MM.1S (cell line): ENCODE data around the gene DACH1.

Experiments
- DNase-seq: peaks from one replicate; pipeline ENCODE4 v3.0.0-alpha.2; 2015
- H2AFZ ChIP-seq: fragments of 300-600 bp; sonication (generic); 2 replicates; pipeline ENCODE4 v1.6.0; 2016; ENCODE audit warnings: antibody characterized with exemption, low read length
- H3F3A ChIP-seq: fragments of 300-600 bp; sonication (generic); 2 replicates; pipeline ENCODE4 v1.6.1; 2016; ENCODE audit warnings: mild to moderate bottlenecking, antibody characterized with exemption, low read length, moderate library complexity, mixed read lengths; ENCODE audit not compliant: insufficient read depth
- H3K27ac ChIP-seq: fragments of 300-600 bp; sonication (generic); 2 replicates; pipeline ENCODE4 v1.5.1; 2016; ENCODE audit warnings: mild to moderate bottlenecking, low read length
- H3K27me3 ChIP-seq: fragments of 300-600 bp; sonication (generic); replicated peaks from 2 replicates; pipeline ENCODE4 v1.6.0; 2016; ENCODE audit warnings: low read length; ENCODE audit not compliant: insufficient read depth
- H3K36me3 ChIP-seq: fragments of 300-600 bp; sonication (generic); replicated peaks from 2 replicates; pipeline ENCODE4 v1.6.1; 2016; ENCODE audit warnings: mild to moderate bottlenecking, low read length, mixed read lengths; ENCODE audit not compliant: insufficient read depth
- H3K4me1 ChIP-seq: fragments of 300-600 bp; sonication (generic); 2 replicates; pipeline ENCODE4 v1.6.1; 2016; ENCODE audit warnings: low read length, mixed read lengths
- H3K4me2 ChIP-seq: fragments of 300-600 bp; sonication (generic); 2 replicates; pipeline ENCODE4 v1.6.0; 2016; ENCODE audit warnings: low read depth, low read length
- H3K4me3 ChIP-seq: fragments of 300-600 bp; sonication (generic); 2 replicates; pipeline ENCODE4 v1.5.1; 2016; ENCODE audit warnings: low read length, mixed read lengths
- H3K79me2 ChIP-seq: fragments of 300-600 bp; sonication (generic); 2 replicates; pipeline ENCODE4 v1.6.1; 2016; ENCODE audit warnings: mixed run types, low read length, mixed read lengths
- H3K9ac ChIP-seq: fragments of 300-600 bp; sonication (generic); 2 replicates; pipeline ENCODE4 v1.6.1; 2016; ENCODE audit warnings: low read length, mixed read lengths
- H3K9me2 ChIP-seq: fragments of 300-600 bp; sonication (generic); replicated peaks from 2 replicates; pipeline ENCODE4 v1.6.1; 2016; ENCODE audit warnings: mild to moderate bottlenecking, low read length, mixed read lengths; ENCODE audit not compliant: insufficient read depth
- H3K9me3 ChIP-seq: fragments of 300-600 bp; sonication (generic); replicated peaks from 2 replicates; pipeline ENCODE4 v1.6.1; 2016; ENCODE audit warnings: mild to moderate bottlenecking, low read length, mixed read lengths; ENCODE audit not compliant: insufficient read depth
- H4K20me1 ChIP-seq: fragments of 300-600 bp; sonication (generic); 2 replicates; pipeline ENCODE4 v1.6.1; 2016; ENCODE audit warnings: mild to moderate bottlenecking, low read length, moderate library complexity, mixed read lengths; ENCODE audit not compliant: insufficient read depth
- EZH2 ChIP-seq: fragments of 300-600 bp; sonication (generic); optimal IDR thresholded peaks from 2 replicates; pipeline ENCODE3; 2017; ENCODE audit warnings: low read depth, mild to moderate bottlenecking, antibody characterized with exemption, low read length, mixed read lengths
- EZH2phosphoT487 ChIP-seq: fragments of 300-600 bp; sonication (generic); IDR thresholded peaks from 2 replicates; pipeline ENCODE4 v1.6.1; 2018; ENCODE audit warnings: antibody characterized with exemption, low read length
- TF ChIP-seq, protein P1 (sequence below): fragments of 300-600 bp; sonication (generic); IDR thresholded peaks from 2 replicates; pipeline ENCODE4 v1.5.1; 2016; ENCODE audit warnings: antibody characterized with exemption, low read length, mixed read lengths

The DACH1 gene

DNA sequence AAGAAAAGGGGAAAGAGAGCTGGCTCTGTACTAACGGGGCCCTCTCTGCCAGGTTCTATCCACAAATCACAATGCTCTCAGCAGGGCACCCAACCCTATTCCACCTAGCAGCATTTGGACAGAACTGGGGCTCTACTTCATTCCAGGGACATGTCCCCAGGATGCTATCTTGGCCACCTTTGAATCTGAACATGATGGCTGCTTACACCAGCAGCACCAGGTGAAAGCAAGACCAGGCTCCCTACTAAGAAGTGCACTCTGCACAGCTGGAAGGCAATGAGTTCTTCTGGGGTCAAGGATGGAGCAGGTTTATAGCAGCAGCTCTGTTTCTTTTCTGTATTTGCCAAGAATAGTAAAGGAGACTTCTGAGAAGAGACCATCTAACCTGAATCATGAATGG, 222.4 kb downstream of the DACH1 start:
- no peak overlapping the region for H3K4me3 ChIP-seq
- DNase-seq, result no peak

DNA sequence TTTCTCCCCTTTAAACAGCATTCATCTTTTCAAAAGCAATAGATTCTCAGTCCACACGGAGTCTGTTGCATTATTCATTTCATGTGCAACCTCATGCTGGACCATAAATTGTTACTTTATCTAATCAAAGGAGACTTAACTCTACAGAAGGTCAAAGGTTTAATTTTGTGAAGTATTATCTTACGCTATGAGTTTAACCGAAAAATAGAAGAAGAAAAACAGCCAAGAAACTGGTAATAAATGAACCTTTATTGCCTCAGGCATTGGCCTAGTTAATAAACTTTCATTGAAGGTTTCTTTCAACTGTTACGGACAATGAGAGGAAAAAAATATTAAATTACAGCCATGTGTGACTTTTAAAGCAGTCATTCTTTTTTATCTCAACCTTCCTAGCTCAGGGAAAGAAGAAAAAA, 223.6 kb downstream of the DACH1 start:
- Histone ChIP-seq H3K4me2 (no peak overlapping the region), H3K9me3 (no peaks in the 10 kb centered on the region), H3K4me1 (no peaks in the 10 kb centered on the region), H3K27me3 (no peaks in the 10 kb centered on the region), H3K27ac (no peak overlapping the region), H2AFZ (no peak overlapping the region), H4K20me1 (no peaks in the 10 kb centered on the region), H3K9ac (no peak overlapping the region), H3K36me3 (no peaks in the 10 kb centered on the region), H3K4me3 (no peak overlapping the region), H3K9me2 (no peaks in the 10 kb centered on the region), H3K79me2 (no peaks in the 10 kb centered on the region), H3F3A (no peaks in the 10 kb centered on the region)
- DNase-seq, result no peak
- TF ChIP-seq, protein P1, sequence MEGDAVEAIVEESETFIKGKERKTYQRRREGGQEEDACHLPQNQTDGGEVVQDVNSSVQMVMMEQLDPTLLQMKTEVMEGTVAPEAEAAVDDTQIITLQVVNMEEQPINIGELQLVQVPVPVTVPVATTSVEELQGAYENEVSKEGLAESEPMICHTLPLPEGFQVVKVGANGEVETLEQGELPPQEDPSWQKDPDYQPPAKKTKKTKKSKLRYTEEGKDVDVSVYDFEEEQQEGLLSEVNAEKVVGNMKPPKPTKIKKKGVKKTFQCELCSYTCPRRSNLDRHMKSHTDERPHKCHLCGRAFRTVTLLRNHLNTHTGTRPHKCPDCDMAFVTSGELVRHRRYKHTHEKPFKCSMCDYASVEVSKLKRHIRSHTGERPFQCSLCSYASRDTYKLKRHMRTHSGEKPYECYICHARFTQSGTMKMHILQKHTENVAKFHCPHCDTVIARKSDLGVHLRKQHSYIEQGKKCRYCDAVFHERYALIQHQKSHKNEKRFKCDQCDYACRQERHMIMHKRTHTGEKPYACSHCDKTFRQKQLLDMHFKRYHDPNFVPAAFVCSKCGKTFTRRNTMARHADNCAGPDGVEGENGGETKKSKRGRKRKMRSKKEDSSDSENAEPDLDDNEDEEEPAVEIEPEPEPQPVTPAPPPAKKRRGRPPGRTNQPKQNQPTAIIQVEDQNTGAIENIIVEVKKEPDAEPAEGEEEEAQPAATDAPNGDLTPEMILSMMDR, result no peak
- no peak for TF ChIP-seq EZH2phosphoT487
- TF ChIP-seq EZH2, result no peak

More for the DNA sequence above, 222.4 kb downstream of the DACH1 start:
- Histone ChIP-seq H3K27ac (no peak overlapping the region), H3K9ac (no peak overlapping the region), H3K9me3 (no peaks in the 10 kb centered on the region), H3K79me2 (no peaks in the 10 kb centered on the region), H3F3A (no peaks in the 10 kb centered on the region), H3K9me2 (no peaks in the 10 kb centered on the region), H3K4me1 (no peaks in the 10 kb centered on the region), H3K36me3 (no peaks in the 10 kb centered on the region), H2AFZ (no peak overlapping the region), H3K4me2 (no peak overlapping the region), H3K27me3 (no peaks in the 10 kb centered on the region), H4K20me1 (no peaks in the 10 kb centered on the region)
- TF ChIP-seq EZH2phosphoT487 (no peak), EZH2 (no peak)
- TF ChIP-seq, protein P1, result no peak

DNA sequence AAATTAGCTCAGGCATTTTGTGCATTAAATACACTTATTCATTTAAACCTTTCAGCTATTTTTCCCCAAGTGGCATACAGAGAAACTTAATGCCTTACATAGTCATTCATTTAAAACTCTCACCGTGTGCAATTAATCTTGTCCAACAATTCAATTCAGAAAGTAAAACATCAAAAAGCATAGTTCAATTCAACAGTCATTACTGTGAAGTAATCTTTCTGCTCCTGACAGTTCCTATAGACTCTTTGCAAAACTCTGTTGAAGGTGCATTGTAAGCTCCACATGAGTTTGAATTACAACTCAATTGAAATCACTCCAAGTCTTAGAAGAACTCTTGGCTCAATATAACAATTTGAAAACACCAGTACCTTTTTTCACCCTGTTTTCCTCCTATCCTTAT, 228.3 kb downstream of the DACH1 start:
- Histone ChIP-seq H3K9me2 (no peaks in the 10 kb centered on the region), H3F3A (no peaks in the 10 kb centered on the region), H3K9ac (no peak overlapping the region), H3K4me2 (no peak overlapping the region), H3K79me2 (no peaks in the 10 kb centered on the region), H4K20me1 (no peaks in the 10 kb centered on the region), H3K36me3 (no peaks in the 10 kb centered on the region), H2AFZ (no peak overlapping the region), H3K4me1 (no peaks in the 10 kb centered on the region), H3K9me3 (no peaks in the 10 kb centered on the region), H3K27me3 (no peaks in the 10 kb centered on the region), H3K4me3 (no peak overlapping the region), H3K27ac (no peak overlapping the region)
- TF ChIP-seq EZH2phosphoT487 (no peak), EZH2 (no peak)
- TF ChIP-seq, protein P1, result no peak
- DNase-seq, result no peak
